Tibial nerve (tissue), 4 donors: ENCODE data around the gene GNB2.

Source experiments
- EP300 ChIP-seq, 2 donors: sonication (generic); formaldehyde crosslinking; IDR thresholded peaks; one replicate each; pipeline ENCODE4 v1.6.1; 2017; ENCODE audit warnings: antibody characterized with exemption in 2 of 2, mild to moderate bottlenecking in 1 of 2
- POLR2A ChIP-seq, 2 donors: fragments of 450-650 bp; IDR thresholded peaks; one replicate each; pipeline ENCODE4 v1.6.1; 2017; ENCODE audit warnings: antibody characterized with exemption in 2 of 2, mild to moderate bottlenecking in 2 of 2, moderate library complexity in 2 of 2
- TF ChIP-seq, protein P1 (sequence below), 5 experiments: fragments of 200-600 bp in 3 of 5; fragments of 450-650 bp in 2 of 5; sonication (generic) in 3 of 5; IDR thresholded peaks; one replicate each; pipeline ENCODE4 v1.5.1; 2016 to 2019; ENCODE audit warnings: antibody characterized with exemption in 5 of 5, mild to moderate bottlenecking in 3 of 5, moderate library complexity in 2 of 5

DNA sequence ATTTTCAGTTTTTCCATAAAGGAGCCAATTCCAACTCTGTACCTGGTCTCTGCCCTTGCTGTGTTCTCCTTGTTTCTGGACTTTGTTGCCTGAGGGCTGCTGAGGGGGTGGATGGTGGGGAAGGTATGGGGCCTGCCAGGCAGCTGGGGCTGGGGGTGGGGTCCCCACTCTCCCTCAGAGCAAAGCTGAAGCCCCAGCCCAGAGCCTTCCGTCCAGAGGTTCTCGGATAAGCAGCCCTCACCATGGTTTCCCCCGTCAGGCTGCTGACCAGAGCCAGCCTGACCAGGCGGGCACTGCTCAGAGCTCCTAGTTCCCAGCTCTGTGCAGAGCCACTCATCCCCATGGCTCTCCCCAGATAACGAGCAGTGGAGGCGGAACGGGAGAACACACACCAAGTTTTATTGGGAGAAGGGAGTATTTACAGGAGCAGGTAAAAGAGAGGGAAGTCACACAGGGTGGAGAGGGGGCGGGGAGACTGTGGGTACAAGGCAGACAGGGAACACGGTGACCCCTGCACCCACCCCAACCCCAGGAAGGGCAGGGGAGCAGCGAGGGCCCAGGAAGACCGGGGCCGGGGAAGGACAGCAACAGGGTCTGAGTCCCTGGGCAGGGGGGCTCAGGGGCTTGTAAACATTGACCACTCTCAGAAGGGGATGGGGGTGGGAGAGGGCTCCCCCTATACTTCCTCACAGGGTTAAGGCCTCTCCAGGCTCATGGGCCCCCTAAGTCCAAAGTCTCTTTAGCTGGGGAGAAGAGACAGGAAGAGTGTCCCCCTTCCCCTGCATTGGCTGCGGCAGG is 5.8 kb downstream of the GNB2 start:
- TF ChIP-seq, protein P1, sequence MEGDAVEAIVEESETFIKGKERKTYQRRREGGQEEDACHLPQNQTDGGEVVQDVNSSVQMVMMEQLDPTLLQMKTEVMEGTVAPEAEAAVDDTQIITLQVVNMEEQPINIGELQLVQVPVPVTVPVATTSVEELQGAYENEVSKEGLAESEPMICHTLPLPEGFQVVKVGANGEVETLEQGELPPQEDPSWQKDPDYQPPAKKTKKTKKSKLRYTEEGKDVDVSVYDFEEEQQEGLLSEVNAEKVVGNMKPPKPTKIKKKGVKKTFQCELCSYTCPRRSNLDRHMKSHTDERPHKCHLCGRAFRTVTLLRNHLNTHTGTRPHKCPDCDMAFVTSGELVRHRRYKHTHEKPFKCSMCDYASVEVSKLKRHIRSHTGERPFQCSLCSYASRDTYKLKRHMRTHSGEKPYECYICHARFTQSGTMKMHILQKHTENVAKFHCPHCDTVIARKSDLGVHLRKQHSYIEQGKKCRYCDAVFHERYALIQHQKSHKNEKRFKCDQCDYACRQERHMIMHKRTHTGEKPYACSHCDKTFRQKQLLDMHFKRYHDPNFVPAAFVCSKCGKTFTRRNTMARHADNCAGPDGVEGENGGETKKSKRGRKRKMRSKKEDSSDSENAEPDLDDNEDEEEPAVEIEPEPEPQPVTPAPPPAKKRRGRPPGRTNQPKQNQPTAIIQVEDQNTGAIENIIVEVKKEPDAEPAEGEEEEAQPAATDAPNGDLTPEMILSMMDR (IDR thresholded peaks at IDR 0.05) = no peak
- TF ChIP-seq POLR2A (IDR thresholded peaks at IDR 0.05) (no peak), EP300 (IDR thresholded peaks at IDR 0.05) (no peak)
